H1 (cell line): ENCODE data around the gene HOXA13. TPM values are rescaled to one million over a fixed set of nuclear protein-coding genes. Genes with fewer than 3 reads are reported as not detected.
A peak's percentile ranks its signal among the peaks of the same experiment; 100 is the strongest.

Experiments
- CTCF ChIA-PET: fragments of 300-600 bp; sonication (Branson Sonifier 250); formaldehyde crosslinking; loops from one replicate; lab custom pipeline; 2021; ENCODE audit not compliant: partially characterized antibody; lab: Charles Lee
- POLR2A ChIA-PET: fragments of 300-600 bp; sonication (Branson Sonifier 250); formaldehyde crosslinking; loops from one replicate; lab custom pipeline; 2021; ENCODE audit warnings: inconsistent platforms; ENCODE audit not compliant: partially characterized antibody; lab: Charles Lee
- DNase-seq, 2 experiments: peaks; one replicate each; pipeline versions ENCODE4 v3.0.0 to v3.0.0-alpha.2; 2010 to 2022; ENCODE audit warnings: low spot score in 2 of 2, low read depth in 1 of 2, mixed read lengths in 1 of 2
- FAIRE-seq: peaks from 2 replicates; lab custom pipeline; 2011; peaks lifted over from hg19 to GRCh38; lab: Jason Lieb, UNC
- H2AFZ ChIP-seq: 2 replicates; pipeline ENCODE4 v1.8.1; 2012; ENCODE audit warnings: low read length, inconsistent platforms
- H2AK5ac ChIP-seq: 2 replicates; pipeline ENCODE4 v1.6.1; 2013; ENCODE audit warnings: low read depth, low read length
- H2BK120ac ChIP-seq: replicated peaks from 2 replicates; pipeline ENCODE3; 2013; ENCODE audit warnings: low read depth, low read length, inconsistent platforms
- H2BK12ac ChIP-seq: 2 replicates; pipeline ENCODE4 v1.6.1; 2013; ENCODE audit warnings: low read depth, low read length
- H2BK15ac ChIP-seq: 2 replicates; pipeline ENCODE4 v1.6.1; 2013; ENCODE audit warnings: low read length
- H2BK20ac ChIP-seq: 2 replicates; pipeline ENCODE4 v1.6.1; 2013; ENCODE audit warnings: low read length
- H2BK5ac ChIP-seq: 2 replicates; pipeline ENCODE4 v1.6.1; 2013; ENCODE audit warnings: low read depth, low read length
- H3K14ac ChIP-seq: 2 replicates; pipeline ENCODE4 v1.6.1; 2013; ENCODE audit warnings: inconsistent platforms; ENCODE audit not compliant: insufficient read length
- H3K18ac ChIP-seq: 2 replicates; pipeline ENCODE4 v1.6.1; 2013; ENCODE audit warnings: low read length; ENCODE audit errors: extremely low read depth
- H3K23ac ChIP-seq: 2 replicates; pipeline ENCODE4 v1.6.1; 2013; ENCODE audit warnings: inconsistent platforms; ENCODE audit not compliant: insufficient read length
- H3K23me2 ChIP-seq: 2 replicates; pipeline ENCODE4 v1.6.1; 2013; ENCODE audit warnings: low read depth, low read length
- H3K27ac ChIP-seq: 2 replicates; pipeline ENCODE4 v1.6.1; 2011; ENCODE audit warnings: low read depth, low read length, inconsistent platforms
- H3K27me3 ChIP-seq, 4 experiments: replicated peaks in 1 of 4; 1 replicate in 1 of 4; 2 replicates in 3 of 4; pipeline versions ENCODE4 v1.6.1 to v1.8.1; 2011 to 2013; ENCODE audit warnings: low read length in 3 of 4, mild to moderate bottlenecking in 3 of 4, inconsistent platforms in 2 of 4, mixed read lengths in 2 of 4, moderate library complexity in 1 of 4; ENCODE audit not compliant: control insufficient read depth in 3 of 4, insufficient read depth in 3 of 4; ENCODE audit errors: extremely low read depth in 1 of 4
- H3K36me3 ChIP-seq, 4 experiments: 2 replicates each; pipeline versions ENCODE4 v1.6.1 to v1.8.1; 2011 to 2013; ENCODE audit warnings: mild to moderate bottlenecking in 4 of 4, low read length in 3 of 4, moderate library complexity in 2 of 4, control low read depth in 1 of 4, inconsistent platforms in 1 of 4; ENCODE audit not compliant: insufficient read depth in 4 of 4, control insufficient read depth in 2 of 4
- H3K4ac ChIP-seq: replicated peaks from 2 replicates; pipeline ENCODE3; 2013; ENCODE audit warnings: low read length, low read depth, mixed read lengths, inconsistent platforms; ENCODE audit not compliant: insufficient read length
- H3K4me1 ChIP-seq, 4 experiments: replicated peaks in 1 of 4; 1 replicate in 1 of 4; 2 replicates in 3 of 4; pipeline versions ENCODE4 v1.6.1 to v1.8.1; 2011 to 2013; ENCODE audit warnings: low read length in 3 of 4, inconsistent platforms in 2 of 4, mixed read lengths in 1 of 4; ENCODE audit not compliant: insufficient read depth in 4 of 4, control insufficient read depth in 3 of 4
- H3K4me2 ChIP-seq, 2 experiments: 2 replicates each; pipeline versions ENCODE4 v1.6.1 to v1.8.1; 2011 to 2013; ENCODE audit warnings: low read depth in 2 of 2, low read length in 2 of 2, control low read depth in 1 of 2, inconsistent platforms in 1 of 2, mild to moderate bottlenecking in 1 of 2; ENCODE audit not compliant: insufficient read depth in 1 of 2
- H3K4me3 ChIP-seq, 4 experiments: fragments of 200-600, 300-600 bp in 1 of 4; sonication (generic), shearing (Covaris generic), sonication (Bioruptor Twin) in 1 of 4; 2 replicates each; pipeline versions ENCODE4 v1.5.1 to v1.8.1; 2011 to 2016; ENCODE audit warnings: low read length in 4 of 4, low read depth in 3 of 4, control low read depth in 2 of 4, inconsistent platforms in 2 of 4, mild to moderate bottlenecking in 2 of 4, mixed read lengths in 1 of 4, moderate library complexity in 1 of 4; ENCODE audit not compliant: insufficient read depth in 2 of 4; ENCODE audit errors: extremely low read depth in 1 of 4
- H3K56ac ChIP-seq: replicated peaks from 2 replicates; pipeline ENCODE3; 2013; ENCODE audit warnings: low read depth, mild to moderate bottlenecking, mixed read lengths, low read length, inconsistent platforms; ENCODE audit not compliant: insufficient read length
- H3K79me1 ChIP-seq: 2 replicates; pipeline ENCODE4 v1.6.1; 2013; ENCODE audit warnings: low read depth, low read length, control low read depth
- H3K79me2 ChIP-seq, 2 experiments: 2 replicates each; pipeline versions ENCODE4 v1.6.1 to v1.8.1; 2012 to 2013; ENCODE audit warnings: low read length in 2 of 2, mild to moderate bottlenecking in 2 of 2, inconsistent platforms in 1 of 2; ENCODE audit not compliant: insufficient read depth in 2 of 2, control insufficient read depth in 1 of 2
- H3K9ac ChIP-seq, 4 experiments: replicated peaks in 1 of 4; 1 replicate in 1 of 4; 2 replicates in 3 of 4; pipeline versions ENCODE4 v1.6.1 to v1.8.1; 2011 to 2013; ENCODE audit warnings: low read depth in 3 of 4, low read length in 3 of 4, control low read depth in 2 of 4, mild to moderate bottlenecking in 2 of 4, moderate library complexity in 2 of 4, inconsistent platforms in 1 of 4; ENCODE audit errors: extremely low read depth in 1 of 4
- H3K9me3 ChIP-seq, 2 experiments: 2 replicates each; pipeline versions ENCODE4 v1.6.1 to v1.8.1; 2012 to 2013; ENCODE audit warnings: mild to moderate bottlenecking in 2 of 2, moderate library complexity in 2 of 2, control low read depth in 1 of 2, inconsistent platforms in 1 of 2, low read depth in 1 of 2, low read length in 1 of 2, mixed read lengths in 1 of 2; ENCODE audit not compliant: insufficient read depth in 2 of 2
- H4K20me1 ChIP-seq, 2 experiments: replicated peaks in 1 of 2; 2 replicates each; pipeline versions ENCODE3 to v1.8.1; 2011 to 2013; ENCODE audit warnings: inconsistent platforms in 2 of 2, low read length in 2 of 2, mild to moderate bottlenecking in 1 of 2; ENCODE audit not compliant: insufficient read depth in 2 of 2, control insufficient read depth in 1 of 2
- H4K5ac ChIP-seq: 2 replicates; pipeline ENCODE4 v1.6.1; 2013; ENCODE audit warnings: low read length, low read depth, mixed read lengths, inconsistent platforms; ENCODE audit not compliant: insufficient read length
- H4K8ac ChIP-seq: 2 replicates; pipeline ENCODE4 v1.8.0; 2013; ENCODE audit warnings: mild to moderate bottlenecking, moderate library complexity, low read length, inconsistent platforms; ENCODE audit not compliant: insufficient read depth; ENCODE audit errors: extremely low read depth
- H4K91ac ChIP-seq: replicated peaks from 2 replicates; pipeline ENCODE3; 2013; ENCODE audit warnings: low read length, mixed read lengths, inconsistent platforms; ENCODE audit not compliant: insufficient read length
- ASH2L ChIP-seq: fragments of 200-600, 300-600 bp; sonication (generic); IDR thresholded peaks from one replicate; pipeline ENCODE4 v1.7.1; 2017; ENCODE audit warnings: low read length
- BCL11A ChIP-seq, 2 experiments: IDR thresholded peaks; one replicate each; pipeline ENCODE4 v1.6.1; 2011; ENCODE audit warnings: low read depth in 2 of 2, low read length in 2 of 2, mild to moderate bottlenecking in 2 of 2
- BRCA1 ChIP-seq: IDR thresholded peaks from 2 replicates; pipeline ENCODE4 v1.6.1; 2012; ENCODE audit warnings: low read depth, low read length, improper control_type of control experiment
- CBX5 ChIP-seq: fragments of 300-800, 300-1000 bp; sonication (generic); IDR thresholded peaks from 2 replicates; pipeline ENCODE4 v1.7.1; 2016; ENCODE audit warnings: antibody characterized with exemption, low read length, low read depth
- CHD1 ChIP-seq: IDR thresholded peaks from 2 replicates; pipeline ENCODE4 v1.6.1; 2012; ENCODE audit warnings: low read depth, low read length, improper control_type of control experiment
- EZH2 ChIP-seq: fragments of 200-600 bp; sonication (generic); IDR thresholded peaks from 2 replicates; pipeline ENCODE4 v1.7.1; 2012; ENCODE audit warnings: low read depth, mild to moderate bottlenecking, moderate library complexity, low read length, inconsistent platforms; ENCODE audit not compliant: severe bottlenecking
- RNF2 ChIP-seq: fragments of 200-900, 300-1000 bp; sonication (generic); IDR thresholded peaks from 2 replicates; pipeline ENCODE4 v1.7.1; 2016; ENCODE audit warnings: borderline replicate concordance, low read depth, mild to moderate bottlenecking, antibody characterized with exemption, low read length; ENCODE audit not compliant: poor library complexity, severe bottlenecking; ENCODE audit errors: missing control alignments
- SRF ChIP-seq: IDR thresholded peaks from 2 replicates; pipeline ENCODE4 v1.6.1; 2011; ENCODE audit warnings: mild to moderate bottlenecking, low read depth, low read length, moderate library complexity
- SUZ12 ChIP-seq: fragments of 200-600 bp; sonication (generic); IDR thresholded peaks from 2 replicates; pipeline ENCODE4 v1.6.1; 2012; ENCODE audit warnings: mild to moderate bottlenecking, inconsistent platforms, low read length, moderate library complexity, mixed read lengths
- TCF12 ChIP-seq: IDR thresholded peaks from 2 replicates; pipeline ENCODE4 v1.6.1; 2011; ENCODE audit warnings: low read depth, mild to moderate bottlenecking, low read length
- YY1 ChIP-seq: IDR thresholded peaks from 2 replicates; pipeline ENCODE4 v1.6.1; 2011; ENCODE audit warnings: low read depth, mild to moderate bottlenecking, low read length
- WGBS, 2 experiments: shearing (Covaris generic) in 1 of 2; methylation state at CpG; one replicate each; pipeline versions ENCODE4 v1.1.6 to v1.1.7; 2013 to 2015; ENCODE audit warnings: low lambda C conversion rate in 2 of 2, mixed read lengths in 2 of 2, inconsistent platforms in 1 of 2, low coverage in 1 of 2, missing lambda C conversion rate in 1 of 2; ENCODE audit not compliant: insufficient replicate concordance in 2 of 2, insufficient coverage in 1 of 2, insufficient read length in 1 of 2; ENCODE audit errors: extremely low coverage in 1 of 2, missing lambda C conversion rate in 1 of 2; 5-methylcytosine and 5-hydroxymethylcytosine counted together
- polyA plus RNA-seq, 7 experiments: library from polyadenylated mRNA; depleted of rRNA in 3 of 7; stranded (reverse) in 5 of 7; unstranded in 2 of 7; fragments of >200 nt in 5 of 7; fragments of 200-250 nt in 2 of 7; gene quantifications; 1 replicate in 5 of 7; 2 replicates in 1 of 7; 4 replicates in 1 of 7; pipeline versions ENCODE4 v1.2.1 to v1.2.3, GENCODE V29; 2011 to 2013; ENCODE audit warnings: missing spikeins in 2 of 7, mixed read lengths in 2 of 7
- total RNA-seq: library from RNA; stranded (reverse); fragmentation: NEBNext Ultra II Directional; extraction: Animal tissue kit (Norgen Biotek cat#: 25700); gene quantifications from 2 replicates; pipeline ENCODE4 v1.2.1, GENCODE V29; 2021

Gene HOXA13
- total and polyA plus RNA-seq, 2 of the 8 experiments (the other 6 are each of a cell fraction or from before 2014, with no cell fraction given): not detected

DNA sequence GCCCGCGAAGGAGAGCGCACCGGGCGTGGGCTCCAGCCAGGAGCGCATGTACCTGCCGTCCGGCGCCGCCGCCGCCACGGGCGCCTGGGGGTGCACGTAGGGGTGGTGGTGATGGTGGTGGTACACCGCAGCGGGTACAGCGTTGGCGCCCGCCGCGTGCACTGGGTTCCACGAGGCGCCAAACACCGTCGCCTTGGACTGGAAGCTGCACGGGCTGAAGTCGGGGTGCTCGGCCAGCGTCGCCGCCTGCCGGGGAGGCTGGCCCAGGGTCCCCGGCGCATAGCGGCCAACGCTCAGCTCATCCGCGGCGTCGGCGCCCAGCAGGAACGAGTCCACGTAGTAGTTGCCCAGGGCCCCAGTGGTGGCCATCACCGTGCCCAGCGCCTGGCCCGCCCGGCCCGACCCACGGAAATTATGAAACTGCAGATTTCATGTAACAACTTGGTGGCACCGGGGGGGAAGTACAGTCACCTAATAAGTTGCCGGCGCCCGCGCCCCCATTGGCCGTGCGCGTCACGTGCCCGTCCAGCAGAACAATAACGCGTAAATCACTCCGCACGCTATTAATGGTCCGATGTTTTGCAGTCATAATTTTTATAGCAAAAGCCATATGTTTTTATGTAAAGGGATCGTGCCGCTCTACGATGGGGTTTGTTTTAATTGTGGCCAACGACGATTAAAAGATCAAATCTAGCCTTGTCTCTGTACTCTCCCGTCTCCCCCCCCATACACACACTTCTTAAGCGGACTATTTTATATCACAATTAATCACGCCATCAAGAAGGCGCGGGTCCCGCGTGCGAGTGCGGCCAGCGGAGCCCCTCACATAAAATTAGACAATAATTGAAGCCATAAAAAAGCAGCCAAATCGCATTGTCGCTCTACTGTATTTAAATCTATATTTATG, 34.5 kb downstream of the HOXA13 start, which contains the start of gene HOXA9:
Gene HOXA9, minus strand, starts transcription at position 449 of the 907 bp plus-strand sequence. Its CDS starts 80 bp downstream, at position 369.
- POLR2A ChIA-PET: interaction anchor here (1.5 kb wide), 1 partner anchor 8 kb away, joined by 4 read pairs; the partner anchor contains the start of gene HOXA7
- TF ChIP-seq TCF12 (no peak), CBX5 (no peak), YY1 (no peak), CHD1 (no peak), BRCA1 (no peak), ASH2L (no peak), SUZ12 (peak; percentile 89), SRF (no peak), RNF2 (peak; percentile 86), BCL11A (IDR thresholded peaks at IDR 0.05; ENCODE audit: low read depth in 2 of 2, low read length in 2 of 2) (no peak), EZH2 (peak; percentile 95)

More for the DNA sequence above, 34.5 kb downstream of the HOXA13 start, which contains the start of gene HOXA9:
- peaks cover 17 to 32% of the 10 kb centered on the region in 2 experiments for H4K20me1 ChIP-seq
- no peak within 1 kb of the TSS for H2BK15ac ChIP-seq
- H3K18ac ChIP-seq: no peak within 1 kb of the TSS
- no peak within 1 kb of the TSS for H4K91ac ChIP-seq
- H3K4me2 ChIP-seq: peak within 1 kb of the TSS; percentile 8 to 47; a peak in 3 of 4 replicates
- no peak within 1 kb of the TSS for H2AK5ac ChIP-seq
- FAIRE-seq (no peak), DNase-seq (no peak)
- H3K79me2 ChIP-seq: no peaks in the 10 kb centered on the region
- no peak within 1 kb of the TSS for H3K27ac ChIP-seq
- H3K4me3 ChIP-seq: peak within 1 kb of the TSS in 1 of 4 experiments; percentile 25; a peak in 2 of 8 replicates
- H3K9ac ChIP-seq: no peak within 1 kb of the TSS
- no peak within 1 kb of the TSS for H3K56ac ChIP-seq
- no peaks in the 10 kb centered on the region for H3K79me1 ChIP-seq
- H2BK5ac ChIP-seq: no peak within 1 kb of the TSS
- H2BK120ac ChIP-seq: no peak within 1 kb of the TSS
- H2BK12ac ChIP-seq: peak within 1 kb of the TSS; percentile 27; the same call in 1 of the 2 replicates
- H3K4me1 ChIP-seq: no peaks in the 10 kb centered on the region; a peak in 4 of 7 replicates
- no peak within 1 kb of the TSS for H3K14ac ChIP-seq
- no peak within 1 kb of the TSS for H4K8ac ChIP-seq
- no peak within 1 kb of the TSS for H3K23ac ChIP-seq
- no peaks in the 10 kb centered on the region for H3K23me2 ChIP-seq
- no peak within 1 kb of the TSS for H2BK20ac ChIP-seq
- no peak within 1 kb of the TSS for H2AFZ ChIP-seq
- no peak within 1 kb of the TSS for H4K5ac ChIP-seq
- H3K4ac ChIP-seq: no peak within 1 kb of the TSS
- CTCF ChIA-PET: interaction anchor here (0.9 to 5.2 kb wide), 8 partner anchors 8 to 34 kb away, joined by 3 to 29 read pairs (median 6); partner anchors contain the start of genes HOXA3, HOXA4 and HOXA5
- peaks cover 0 to 6% of the 10 kb centered on the region in 2 experiments; a peak in 1 of 4 replicates for H3K9me3 ChIP-seq
- 25% methylated on average over 68 of the region's 82 CpGs; no CpG with 5 or more reads in 1 of the 2 experiments for WGBS, 2 experiments
- H3K36me3 ChIP-seq: peaks cover 0 to 15% (median 0%) of the 10 kb centered on the region in 4 experiments; a peak in 1 of 8 replicates
- peaks cover 98 to 100% (median 99%) of the 10 kb centered on the region in 4 experiments for H3K27me3 ChIP-seq
